HL-60 (cell line): ENCODE data around the gene UCP3.

ENCODE experiments used
- DNase-seq, 2 experiments: peaks; one replicate each; pipeline ENCODE4 v3.0.0-alpha.2; 2010 to 2020; ENCODE audit warnings: low read depth in 1 of 2, low spot score in 1 of 2
- H3K27ac ChIP-seq: fragments of 250-450 bp; sonication (Bioruptor Pico); replicated peaks from 2 replicates; pipeline ENCODE4 v1.5.1; 2020; ENCODE audit warnings: mild to moderate bottlenecking, moderate library complexity
- H3K27me3 ChIP-seq: fragments of 250-450 bp; sonication (Bioruptor Pico); 2 replicates; pipeline ENCODE4 v1.5.1; 2021; ENCODE audit warnings: mild to moderate bottlenecking, moderate library complexity; ENCODE audit not compliant: insufficient read depth, poor library complexity, severe bottlenecking
- H3K4me3 ChIP-seq: replicated peaks from 2 replicates; pipeline ENCODE4 v1.5.1; 2011; ENCODE audit warnings: mild to moderate bottlenecking, control low read depth, low read length; ENCODE audit not compliant: insufficient read depth
- CTCF ChIP-seq: IDR thresholded peaks from one replicate; pipeline ENCODE4 v1.5.1; 2011; ENCODE audit warnings: low read length, control low read depth, inconsistent platforms; ENCODE audit not compliant: insufficient read depth
- GABPA ChIP-seq: IDR thresholded peaks from 2 replicates; pipeline ENCODE4 v1.6.1; 2012; ENCODE audit warnings: low read depth
- POLR2AphosphoS5 ChIP-seq: IDR thresholded peaks from 2 replicates; pipeline ENCODE4 v1.6.1; 2012; ENCODE audit warnings: low read depth
- REST ChIP-seq: IDR thresholded peaks from 2 replicates; pipeline ENCODE4 v1.6.1; 2012; ENCODE audit warnings: low read depth; ENCODE audit not compliant: insufficient replicate concordance
- SPI1 ChIP-seq: IDR thresholded peaks from 2 replicates; pipeline ENCODE4 v1.6.1; 2012; ENCODE audit warnings: low read depth, mild to moderate bottlenecking, borderline replicate concordance

UCP3 gene

GRCh38 chr11:73961321-73961720 lies 47.6 kb downstream of the UCP3 start:
- Histone ChIP-seq H3K27me3 (no peaks in the 10 kb centered on the region), H3K27ac (no peak overlapping the region), H3K4me3 (no peak overlapping the region)
- no peak for DNase-seq
- no peak for TF ChIP-seq REST

- H3K27ac ChIP-seq = no peak overlapping the region
- TF ChIP-seq POLR2AphosphoS5 (no peak), CTCF (no peak)
- no peak for DNase-seq
Measured at GRCh38 chr11:73958521-73959141, 50.3 kb downstream of the UCP3 start.

GRCh38 chr11:73957654-73958361 lies 51.1 kb downstream of the UCP3 start:
- Histone ChIP-seq H3K27ac (no peak overlapping the region), H3K27me3 (no peaks in the 10 kb centered on the region), H3K4me3 (no peak overlapping the region)
- no peak for TF ChIP-seq REST
- no peak for TF ChIP-seq GABPA
- no peak for TF ChIP-seq CTCF
- no peak for TF ChIP-seq SPI1
- TF ChIP-seq POLR2AphosphoS5 = no peak
- DNase-seq = no peak

More at GRCh38 chr11:73958521-73959141, 50.3 kb downstream of the UCP3 start:
- H3K27me3 ChIP-seq = no peaks in the 10 kb centered on the region
- no peak overlapping the region for H3K4me3 ChIP-seq

- no peak for DNase-seq
- TF ChIP-seq POLR2AphosphoS5 (no peak), REST (no peak), GABPA (no peak)
- H3K27ac ChIP-seq = no peak overlapping the region
Measured at GRCh38 chr11:73956876-73957653, 51.8 kb downstream of the UCP3 start.

More at GRCh38 chr11:73956876-73957653, 51.8 kb downstream of the UCP3 start:
- no peaks in the 10 kb centered on the region for H3K27me3 ChIP-seq
- no peak overlapping the region for H3K4me3 ChIP-seq
